Measurements from ENCODE around the gene GDPD1. TPM values are rescaled to one million over a fixed set of nuclear protein-coding genes. Genes with fewer than 3 reads are reported as not detected.
"Not testable (repeated sequence)": the region's sequence is repeated elsewhere in the genome, so short reads cannot be mapped to it uniquely, and the experiment has no call there.

Gene GDPD1
- total RNA-seq, 1 experiment from 2014 or later = 14.3 TPM

DNA sequence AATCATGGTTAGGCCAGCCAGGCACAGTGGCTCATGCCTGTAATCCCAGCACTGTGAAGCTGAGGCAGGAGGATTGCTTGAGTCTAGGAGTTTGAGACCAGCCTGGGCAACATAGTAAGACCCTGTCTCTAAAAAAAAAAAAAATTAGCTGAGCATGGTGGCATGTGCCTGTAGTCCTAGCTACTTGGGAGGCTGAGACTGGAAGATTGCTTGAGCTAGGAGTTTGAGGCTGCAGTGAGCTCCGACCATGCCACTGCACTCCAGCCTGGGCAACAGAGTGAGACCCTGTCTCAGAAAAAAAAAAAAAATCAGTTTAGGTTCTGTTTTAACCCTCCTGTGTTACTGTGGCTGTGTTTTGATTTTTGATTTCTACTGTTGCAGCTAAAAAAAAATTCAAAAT lies 8.3 kb downstream of the GDPD1 start:
- DNase-seq (ENCODE audit: low read depth, low spot score); in situ Hi-C loops (cut with HindIII; ENCODE audit: low pct_unique_long_range_greater_than_20kb, low sequenced_read_pairs): not testable (repeated sequence)

GRCh38 chr17:59230764-59231163 lies 10.5 kb downstream of the GDPD1 start:
- in situ Hi-C loops (cut with HindIII; ENCODE audit: low pct_unique_long_range_greater_than_20kb, low sequenced_read_pairs) = no loop called here
- DNase-seq (ENCODE audit: low read depth, low spot score) = no peak

GRCh38 chr17:59234631-59235030 lies 14.3 kb downstream of the GDPD1 start:
- in situ Hi-C loops (cut with HindIII; ENCODE audit: low pct_unique_long_range_greater_than_20kb, low sequenced_read_pairs) = no loop called here
- peak; percentile 84 for DNase-seq (ENCODE audit: low read depth, low spot score)

- in situ Hi-C loops (cut with HindIII; ENCODE audit: low pct_unique_long_range_greater_than_20kb, low sequenced_read_pairs) = no loop called here
- DNase-seq (ENCODE audit: low read depth, low spot score) = peak; percentile 30
Measured at GRCh38 chr17:59238906-59239305, 18.6 kb downstream of the GDPD1 start.

DNA sequence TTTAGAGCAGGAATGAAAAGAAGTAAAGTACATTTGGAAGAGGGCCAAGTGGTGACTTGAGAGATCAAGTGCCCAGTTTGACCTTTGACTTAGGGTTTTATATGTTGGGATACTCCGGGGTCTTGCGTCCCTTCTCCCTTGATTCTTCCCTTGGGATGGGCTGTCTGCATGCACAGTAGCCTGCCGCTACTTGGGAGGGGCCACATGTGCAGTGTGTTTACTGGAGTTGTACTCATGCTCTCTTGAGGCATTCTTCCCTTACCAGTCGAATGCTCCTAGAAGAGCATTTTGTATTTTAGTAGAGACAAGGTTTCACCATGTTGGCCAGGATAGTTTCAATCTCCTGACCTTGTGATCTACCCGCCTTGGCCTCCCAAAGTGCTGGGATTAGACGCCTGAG lies 23.8 kb downstream of the GDPD1 start:
- DNase-seq (ENCODE audit: low read depth, low spot score) = no peak
- in situ Hi-C loops (cut with HindIII; ENCODE audit: low pct_unique_long_range_greater_than_20kb, low sequenced_read_pairs) = no loop called here

GRCh38 chr17:59254742-59255141 lies 34.4 kb downstream of the GDPD1 start:
- in situ Hi-C loops (cut with HindIII; ENCODE audit: low pct_unique_long_range_greater_than_20kb, low sequenced_read_pairs) = no loop called here
- no peak for DNase-seq (ENCODE audit: low read depth, low spot score)

DNA sequence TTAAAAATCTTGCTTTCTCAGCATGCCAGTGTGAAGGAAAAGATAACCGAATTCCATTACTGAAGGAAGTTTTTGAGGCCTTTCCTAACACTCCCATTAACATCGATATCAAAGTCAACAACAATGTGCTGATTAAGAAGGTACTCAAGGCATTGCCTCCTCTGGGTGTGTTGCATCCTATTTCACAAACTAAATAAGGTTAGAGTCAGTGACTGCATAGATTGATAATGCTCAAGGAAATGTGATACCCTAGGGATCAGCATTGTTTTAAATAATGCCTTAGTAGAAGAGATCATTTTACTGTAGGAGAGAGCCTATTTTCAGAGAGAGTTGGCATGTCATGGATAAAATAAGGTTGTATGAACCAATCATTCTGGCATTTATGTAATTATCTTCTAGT lies 36.8 kb downstream of the GDPD1 start:
- no peak for DNase-seq (ENCODE audit: low read depth, low spot score)
- in situ Hi-C loops (cut with HindIII; ENCODE audit: low pct_unique_long_range_greater_than_20kb, low sequenced_read_pairs) = no loop called here

DNA sequence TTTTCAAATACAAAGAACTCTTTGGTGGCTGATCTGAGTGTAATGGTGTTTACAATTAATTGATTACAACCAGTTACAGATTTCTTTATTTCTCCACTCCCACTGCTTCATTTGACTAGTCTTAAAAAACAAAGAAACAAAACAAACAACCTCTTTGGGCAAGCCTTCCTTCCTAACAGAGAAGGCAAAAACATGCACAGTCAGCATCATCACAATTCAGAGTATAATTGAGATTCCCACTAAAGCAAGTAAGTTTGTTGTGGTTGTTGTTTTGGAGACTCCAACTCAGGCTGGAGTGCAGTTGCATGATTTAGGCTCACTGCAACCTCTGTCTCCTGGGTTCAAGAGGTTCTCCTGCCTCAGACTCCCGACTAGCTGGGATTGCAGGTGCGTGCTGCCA lies 40.4 kb downstream of the GDPD1 start:
- DNase-seq (ENCODE audit: low read depth, low spot score) = no peak
- in situ Hi-C loops (cut with HindIII; ENCODE audit: low pct_unique_long_range_greater_than_20kb, low sequenced_read_pairs) = no loop called here

- in situ Hi-C loops (cut with HindIII; ENCODE audit: low pct_unique_long_range_greater_than_20kb, low sequenced_read_pairs) = no loop called here
- no peak for DNase-seq (ENCODE audit: low read depth, low spot score)
Measured at GRCh38 chr17:59266745-59267144, 46.4 kb downstream of the GDPD1 start.

DNA sequence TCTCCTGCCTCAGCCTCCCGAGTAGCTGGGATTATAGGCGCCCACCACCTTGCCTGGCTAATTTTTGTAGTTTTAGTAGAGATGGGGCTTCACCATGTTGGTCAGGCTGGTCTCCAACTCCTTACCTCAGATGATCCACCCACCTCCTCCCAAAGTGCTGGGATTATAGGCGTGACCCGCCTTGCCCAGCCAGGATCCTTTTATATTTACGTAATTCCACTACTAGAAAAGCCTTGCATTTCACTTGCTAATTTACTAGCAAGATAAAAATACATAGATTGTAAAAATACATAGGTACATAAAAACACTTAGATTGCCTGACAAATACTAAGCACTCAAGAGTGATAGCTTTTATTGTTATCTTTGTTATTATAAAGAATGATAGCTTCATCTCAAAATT lies 47.5 kb downstream of the GDPD1 start:
- no peak for DNase-seq (ENCODE audit: low read depth, low spot score)
- in situ Hi-C loops (cut with HindIII; ENCODE audit: low pct_unique_long_range_greater_than_20kb, low sequenced_read_pairs) = no loop called here

DNA sequence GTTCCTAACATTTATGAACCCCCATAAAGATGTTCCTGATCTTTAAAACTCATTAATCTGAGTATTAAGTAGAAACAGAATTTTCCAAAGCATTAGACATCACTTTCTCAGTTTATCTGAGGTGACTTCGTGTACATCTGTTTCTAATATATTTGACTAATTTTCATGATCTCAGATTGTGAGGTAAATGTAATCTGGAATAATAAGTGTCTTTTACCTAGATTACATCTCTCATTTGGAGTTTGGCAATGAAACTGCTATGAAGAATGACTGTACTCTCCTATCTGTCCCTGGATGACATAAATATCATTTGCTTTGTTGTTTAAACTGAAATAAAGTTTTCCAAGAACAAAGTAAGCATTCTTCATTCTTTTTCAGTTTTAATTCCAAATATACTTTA lies 55.3 kb downstream of the GDPD1 start:
- in situ Hi-C loops (cut with HindIII; ENCODE audit: low pct_unique_long_range_greater_than_20kb, low sequenced_read_pairs) = no loop called here
- DNase-seq (ENCODE audit: low read depth, low spot score) = no peak

DNA sequence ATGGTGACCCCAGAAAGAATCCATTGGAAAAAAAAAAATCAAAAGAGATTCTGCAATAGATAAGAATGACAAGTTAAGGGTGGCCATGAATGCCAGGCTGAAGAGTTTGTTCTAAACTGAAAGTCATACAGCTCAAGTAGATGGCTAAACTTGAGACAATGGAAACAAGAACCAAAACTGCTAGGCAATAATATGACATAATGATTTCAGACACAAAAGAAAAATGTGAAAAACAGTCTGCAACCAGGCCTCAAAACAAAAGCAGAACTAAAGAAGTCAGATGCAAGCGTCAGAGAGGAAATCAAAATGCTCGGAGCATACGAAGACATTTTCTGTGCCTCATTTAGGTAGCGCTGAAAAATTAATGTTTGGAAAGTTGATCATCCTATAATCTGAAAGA lies 56.7 kb downstream of the GDPD1 start:
- in situ Hi-C loops (cut with HindIII; ENCODE audit: low pct_unique_long_range_greater_than_20kb, low sequenced_read_pairs) = no loop called here
- DNase-seq (ENCODE audit: low read depth, low spot score) = no peak

- in situ Hi-C loops (cut with HindIII; ENCODE audit: low pct_unique_long_range_greater_than_20kb, low sequenced_read_pairs) = no loop called here
- no peak for DNase-seq (ENCODE audit: low read depth, low spot score)
Measured at GRCh38 chr17:59278406-59278805, 58.1 kb downstream of the GDPD1 start.

DNA sequence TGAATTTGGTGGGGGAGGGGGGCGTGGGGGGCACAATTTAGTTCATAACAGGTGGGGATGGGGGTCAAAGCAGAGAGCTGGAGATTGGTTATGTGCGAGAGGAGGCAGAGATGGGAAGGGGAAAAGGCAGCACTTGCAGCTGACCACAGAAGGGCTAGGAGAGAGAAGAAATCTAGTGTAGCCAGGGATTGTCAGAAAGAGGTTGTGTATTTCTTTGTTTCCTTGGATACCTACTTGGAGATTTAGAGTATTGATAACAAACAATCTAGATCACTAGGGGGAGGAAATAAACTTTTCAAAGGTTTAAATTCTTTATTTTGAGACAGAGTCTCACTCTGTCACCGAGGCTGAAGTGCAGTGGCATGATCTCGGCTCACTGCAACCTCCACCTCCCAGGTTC lies 64.0 kb downstream of the GDPD1 start:
- in situ Hi-C loops (cut with HindIII; ENCODE audit: low pct_unique_long_range_greater_than_20kb, low sequenced_read_pairs) = no loop called here
- no peak for DNase-seq (ENCODE audit: low read depth, low spot score)

GRCh38 chr17:59287452-59287851 lies 67.1 kb downstream of the GDPD1 start:
- DNase-seq (ENCODE audit: low read depth, low spot score) = no peak
- in situ Hi-C loops (cut with HindIII; ENCODE audit: low pct_unique_long_range_greater_than_20kb, low sequenced_read_pairs) = no loop called here

GRCh38 chr17:59287891-59288290 lies 67.6 kb downstream of the GDPD1 start:
- DNase-seq (ENCODE audit: low read depth, low spot score) = no peak
- in situ Hi-C loops (cut with HindIII; ENCODE audit: low pct_unique_long_range_greater_than_20kb, low sequenced_read_pairs) = no loop called here

DNA sequence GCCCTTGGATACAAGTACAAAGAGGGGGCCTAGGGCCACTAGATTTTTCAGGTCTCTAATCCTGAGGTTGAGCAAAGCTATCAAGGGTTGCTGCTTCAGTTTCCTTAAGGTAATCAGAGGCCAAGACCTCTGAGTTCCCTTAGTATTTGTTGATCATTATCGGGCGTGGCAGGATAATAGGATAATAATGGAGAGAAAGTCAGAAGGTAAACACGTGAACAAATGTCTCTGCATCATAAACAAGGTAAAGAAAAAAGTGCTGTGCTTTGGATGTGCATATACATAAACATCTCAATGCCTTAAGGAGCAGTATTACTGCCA lies 69.6 kb downstream of the GDPD1 start:
- DNase-seq (ENCODE audit: low read depth, low spot score) = no peak
- in situ Hi-C loops (cut with HindIII; ENCODE audit: low pct_unique_long_range_greater_than_20kb, low sequenced_read_pairs) = no loop called here

DNA sequence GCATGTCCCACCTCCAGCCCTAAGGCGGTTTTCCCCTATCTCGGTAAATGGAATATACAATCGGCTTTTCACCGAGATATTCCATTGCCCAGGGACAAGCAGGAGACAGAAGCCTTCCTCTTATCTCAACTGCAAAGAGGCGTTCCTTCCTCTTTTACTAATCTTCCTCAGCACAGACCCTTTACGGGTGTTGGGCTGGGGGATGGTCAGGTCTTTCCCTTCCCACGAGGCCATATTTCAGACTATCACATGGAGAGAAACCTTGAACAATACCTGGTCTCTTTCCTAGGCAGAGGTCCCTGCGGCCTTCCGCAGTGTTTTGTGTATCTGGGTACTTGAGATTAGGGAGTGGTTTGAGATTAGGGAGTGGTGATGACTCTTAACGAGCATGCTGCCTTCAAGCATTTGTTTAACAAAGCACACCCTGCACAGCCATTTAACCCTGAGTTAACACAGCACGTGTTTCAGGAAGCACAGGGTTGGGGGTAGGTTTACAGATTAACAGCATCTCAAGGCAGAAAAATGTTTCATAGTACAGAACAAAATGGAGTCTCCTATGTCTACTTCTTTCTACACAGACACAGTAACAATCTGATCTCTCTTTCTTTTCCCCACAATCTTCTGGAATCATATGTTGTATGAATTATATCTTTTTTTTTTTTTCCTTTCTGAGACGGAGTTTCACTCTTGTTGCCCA lies 70.1 kb downstream of the GDPD1 start:
- DNase-seq (ENCODE audit: low read depth, low spot score) = peak; percentile 55
- in situ Hi-C loops (cut with HindIII; ENCODE audit: low pct_unique_long_range_greater_than_20kb, low sequenced_read_pairs) = not testable (repeated sequence)

DNA sequence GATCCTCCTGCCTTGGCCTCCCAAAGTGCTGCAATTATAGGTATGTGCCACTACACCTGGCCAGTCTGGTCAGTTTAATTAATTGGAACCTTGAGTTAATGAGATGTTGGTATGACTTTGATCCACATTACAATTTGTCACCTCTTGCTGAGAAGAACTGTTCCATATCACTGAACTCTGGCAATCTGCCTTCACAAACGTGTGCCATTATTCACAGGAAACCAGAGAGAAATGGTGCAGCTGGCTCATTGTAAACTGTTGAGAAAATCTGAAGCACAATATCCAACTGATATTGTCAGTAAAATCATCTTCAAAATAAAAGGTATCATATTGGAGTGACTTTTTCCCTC lies 71.8 kb downstream of the GDPD1 start:
- DNase-seq (ENCODE audit: low read depth, low spot score) = no peak
- in situ Hi-C loops (cut with HindIII; ENCODE audit: low pct_unique_long_range_greater_than_20kb, low sequenced_read_pairs) = no loop called here

DNA sequence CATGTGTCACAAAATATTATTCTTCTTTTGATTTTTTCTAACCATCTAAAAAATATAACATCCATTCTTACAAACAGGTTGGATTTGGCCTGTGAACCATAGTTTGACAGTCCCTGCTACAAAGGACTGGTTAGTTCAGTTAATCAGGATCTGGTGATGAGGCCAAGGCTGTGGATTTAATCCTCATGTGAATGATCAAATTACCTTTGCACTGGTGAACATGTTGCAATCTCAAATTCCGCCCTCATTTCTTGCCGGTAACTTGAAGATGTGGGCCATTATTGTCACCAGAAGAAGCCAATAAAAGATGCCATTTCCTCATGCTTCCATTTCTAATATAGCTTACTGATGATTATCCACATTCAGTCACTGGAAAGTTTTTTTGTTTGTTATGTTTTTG lies 75.9 kb downstream of the GDPD1 start:
- no peak for DNase-seq (ENCODE audit: low read depth, low spot score)
- in situ Hi-C loops (cut with HindIII; ENCODE audit: low pct_unique_long_range_greater_than_20kb, low sequenced_read_pairs) = no loop called here
